ENCODE results near the gene CPEB2. TPM values are rescaled to one million over a fixed set of nuclear protein-coding genes. Genes with fewer than 3 reads are reported as not detected.
A peak's percentile ranks its signal among the peaks of the same experiment; 100 is the strongest.

Gene CPEB2
- total and polyA plus RNA-seq, 9 of the 15 experiments (the other 6 are each of a cell fraction or from before 2014, with no cell fraction given), result 0.39 to 3.0 (median 1.4) TPM

GRCh38 chr4:15005474-15006115 is 3.3 kb downstream of the CPEB2 start:
- FAIRE-seq, result peak; percentile 56

More at GRCh38 chr4:15005474-15006115, 3.3 kb downstream of the CPEB2 start:
- peaks cover 22 to 30% of the 10 kb centered on the region in 2 experiments; a peak in 4 of 5 replicates for H3K4me1 ChIP-seq (replicated peaks in 1 of 2; ENCODE audit: control insufficient read depth in 2 of 2, insufficient read depth in 2 of 2, low read length in 2 of 2)
- ChIA-PET CTCF (ENCODE audit: low intra/inter-chr PET ratio) (interaction anchor here (0.6 kb wide), 1 partner anchor 1229 kb away, joined by 3 read pairs; no protein-coding TSS in a partner anchor), POLR2A (no interaction called here)
- H3K9me1 ChIP-seq (ENCODE audit: control insufficient read depth, insufficient read depth, low read length), result no peaks in the 10 kb centered on the region
- peak overlapping the region; percentile 71; the same call in 1 of the 2 replicates for H2AFZ ChIP-seq (ENCODE audit: low read depth, low read length)
- 2% methylated on average over 4 of the region's 4 CpGs for WGBS (ENCODE audit: insufficient coverage, low coverage, missing lambda C conversion rate)
- intact Hi-C loops (cut with micrococcal nuclease), result loop anchor here (10.0 kb wide), 3 partner anchors 649 to 1381 kb away; partner anchors contain the start of genes BOD1L1, FBXL5 and TAPT1
- ATAC-seq (no peak), DNase-seq (ENCODE audit: extremely low read depth in 1 of 4, low spot score in 3 of 4) (no peak)
- H3K9ac ChIP-seq (ENCODE audit: insufficient read depth in 1 of 2, low read depth in 2 of 2, low read length in 2 of 2), result peak overlapping the region in 1 of 2 experiments; percentile 78; a peak in 2 of 4 replicates
- no peaks in the 10 kb centered on the region for H3K27me3 ChIP-seq (ENCODE audit: control insufficient read depth in 2 of 2, insufficient read depth in 2 of 2, low read length in 2 of 2)
- H3K27ac ChIP-seq (ENCODE audit: extremely low read depth, low read depth, low read length), result peak overlapping the region; percentile 98; the same call in 2 of the 3 replicates
- peak overlapping the region; percentile 84 for H3K4me2 ChIP-seq (ENCODE audit: insufficient read depth, low read length)
- peaks cover 37% of the 10 kb centered on the region for H3K79me2 ChIP-seq (ENCODE audit: control insufficient read depth, insufficient read depth, low read length)
- in situ Hi-C loops (cut with MboI), result loop anchor here (25.0 kb wide), 1 partner anchor 657 kb away; the partner anchor contains the start of gene FBXL5
- H4K20me1 ChIP-seq (replicated peaks; ENCODE audit: control insufficient read depth, insufficient read depth, low read length), result 0 out of 2 replicates have a peak, but pooled peaks cover 3% of the 10 kb centered on the region
- H3K4me3 ChIP-seq, result peak overlapping the region; percentile 89
- TF ChIP-seq HMBOX1 (IDR thresholded peaks at IDR 0.05) (peak; percentile 73), PCBP2 (IDR thresholded peaks at IDR 0.05; ENCODE audit: low read depth, low read length, poor library complexity, severe bottlenecking) (no peak), NR2C2 (CRISPR knock-in tag; IDR thresholded peaks at IDR 0.05) (no peak), NR2C2 (tag; IDR thresholded peaks at IDR 0.05) (0 out of 2 replicates have a peak, but pooled peaks have one; percentile 26)
- BruUV-seq (replicated peaks), result TSS peak; percentile 35
- peaks cover 15% of the 10 kb centered on the region; the same call in 1 of the 3 replicates for H3K36me3 ChIP-seq (ENCODE audit: control insufficient read depth, insufficient read depth, low read length)
- H3K9me3 ChIP-seq (replicated peaks; ENCODE audit: control insufficient read depth, insufficient read depth, low read depth, low read length), result no peaks in the 10 kb centered on the region
